ENCODE measurements around the gene RAD51B. TPM values are rescaled to one million over a fixed set of nuclear protein-coding genes. Genes with fewer than 3 reads are reported as not detected.

Gene RAD51B
- total RNA-seq, 1 donor from 2014 or later: 3.2 TPM

GRCh38 chr14:68722968-68723566 is 903.5 kb downstream of the RAD51B start:
- ATAC-seq: no peak
- DNase-seq: no peak
- intact Hi-C loops (cut with micrococcal nuclease): no loop called here

- intact Hi-C loops (cut with micrococcal nuclease): no loop called here
- DNase-seq: no peak
- ATAC-seq: no peak
Observed at GRCh38 chr14:68723808-68724268, 904.3 kb downstream of the RAD51B start.

GRCh38 chr14:68724914-68725313 is 905.3 kb downstream of the RAD51B start:
- intact Hi-C loops (cut with micrococcal nuclease): no loop called here
- no peak for DNase-seq

GRCh38 chr14:68726093-68726695 is 906.6 kb downstream of the RAD51B start:
- no peak for ATAC-seq
- intact Hi-C loops (cut with micrococcal nuclease): no loop called here
- DNase-seq: no peak

More at GRCh38 chr14:68724914-68725313, 905.3 kb downstream of the RAD51B start:
- no peak for ATAC-seq

- DNase-seq (no peak), ATAC-seq (peak; percentile 46)
- intact Hi-C loops (cut with micrococcal nuclease): no loop called here
Observed at GRCh38 chr14:68727315-68728047, 907.9 kb downstream of the RAD51B start.

- no peak for ATAC-seq
- DNase-seq: no peak
- intact Hi-C loops (cut with micrococcal nuclease): no loop called here
Observed at GRCh38 chr14:68728342-68729106, 908.9 kb downstream of the RAD51B start.

GRCh38 chr14:68729556-68729955 is 910.0 kb downstream of the RAD51B start:
- intact Hi-C loops (cut with micrococcal nuclease): no loop called here
- DNase-seq (no peak), ATAC-seq (peak; percentile 20)

- ATAC-seq: peak; percentile 88
- intact Hi-C loops (cut with micrococcal nuclease): no loop called here
- no peak for DNase-seq
Observed at GRCh38 chr14:68730348-68730747, 910.8 kb downstream of the RAD51B start.

GRCh38 chr14:68730811-68731425 is 911.3 kb downstream of the RAD51B start:
- DNase-seq (no peak), ATAC-seq (peak; percentile 2)
- intact Hi-C loops (cut with micrococcal nuclease): no loop called here

GRCh38 chr14:68733086-68733914 is 913.7 kb downstream of the RAD51B start:
- DNase-seq: no peak
- intact Hi-C loops (cut with micrococcal nuclease): no loop called here
- ATAC-seq: peak; percentile 23

GRCh38 chr14:68734231-68734732 is 914.7 kb downstream of the RAD51B start:
- intact Hi-C loops (cut with micrococcal nuclease): no loop called here
- no peak for DNase-seq
- no peak for ATAC-seq

GRCh38 chr14:68735856-68736255 is 916.3 kb downstream of the RAD51B start:
- peak; percentile 36 for ATAC-seq
- intact Hi-C loops (cut with micrococcal nuclease): no loop called here
- DNase-seq: no peak

- intact Hi-C loops (cut with micrococcal nuclease): no loop called here
- ATAC-seq (peak; percentile 59), DNase-seq (peak; percentile 42)
Observed at GRCh38 chr14:68736471-68736871, 916.9 kb downstream of the RAD51B start.

- intact Hi-C loops (cut with micrococcal nuclease): no loop called here
- no peak for DNase-seq
- no peak for ATAC-seq
Observed at GRCh38 chr14:68737086-68737485, 917.5 kb downstream of the RAD51B start.

- no peak for ATAC-seq
- intact Hi-C loops (cut with micrococcal nuclease): no loop called here
- no peak for DNase-seq
Observed at GRCh38 chr14:68738559-68738958, 919.0 kb downstream of the RAD51B start.

GRCh38 chr14:68739701-68740100 is 920.1 kb downstream of the RAD51B start:
- DNase-seq: no peak
- no peak for ATAC-seq
- intact Hi-C loops (cut with micrococcal nuclease): no loop called here

- intact Hi-C loops (cut with micrococcal nuclease): no loop called here
- no peak for DNase-seq
- no peak for ATAC-seq
Observed at GRCh38 chr14:68740788-68741476, 921.4 kb downstream of the RAD51B start.

- DNase-seq (no peak), ATAC-seq (no peak)
- intact Hi-C loops (cut with micrococcal nuclease): no loop called here
Observed at GRCh38 chr14:68741477-68741791, 921.9 kb downstream of the RAD51B start.

Data from left ventricle myocardium superior (tissue), 1 donor.